ENCODE data around the gene GLYR1.
"Not testable (repeated sequence)": the region's sequence is repeated elsewhere in the genome, so short reads cannot be mapped to it uniquely, and the experiment has no call there.

The GLYR1 gene

DNA sequence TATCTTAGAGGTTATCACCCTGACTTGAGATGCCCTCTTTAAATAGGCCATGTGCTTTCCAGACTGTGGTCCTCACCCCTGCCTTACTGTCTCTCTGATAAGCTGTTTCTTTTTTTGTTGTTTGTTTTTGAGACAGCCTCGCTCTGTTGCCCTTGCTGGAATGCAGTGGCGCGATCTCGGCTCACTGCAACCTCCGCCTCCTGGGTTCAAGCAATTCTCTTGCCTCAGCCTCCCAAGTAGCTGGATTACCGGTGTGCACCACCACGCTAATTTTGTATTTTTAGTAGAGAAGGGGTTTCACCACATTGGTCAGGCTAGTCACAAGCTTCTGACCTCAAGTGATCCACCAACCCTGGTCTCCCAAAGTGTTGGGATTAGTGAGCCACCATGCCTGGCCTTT lies 58.2 kb downstream of the GLYR1 start:
- no peaks in the 10 kb centered on the region for H3K9me3 ChIP-seq (ENCODE audit: control insufficient read depth, low read length)
- H3K27ac ChIP-seq (ENCODE audit: insufficient read depth, low read depth, low read length, poor library complexity, severe bottlenecking), result no peak overlapping the region
- no peaks in the 10 kb centered on the region for H3K27me3 ChIP-seq (ENCODE audit: control insufficient read depth, insufficient read depth, low read length, poor library complexity, severe bottlenecking)
- WGBS, 2 experiments, result 94% methylated on average over 7 of the region's 7 CpGs
- H3K36me3 ChIP-seq (ENCODE audit: control insufficient read depth, insufficient read depth, low read length), result no peaks in the 10 kb centered on the region
- H3K4me3 ChIP-seq (ENCODE audit: insufficient read depth, low read depth, low read length), result no peak overlapping the region
- H3K4me1 ChIP-seq (ENCODE audit: control insufficient read depth, insufficient read depth, low read length), result peaks cover 6% of the 10 kb centered on the region

DNA sequence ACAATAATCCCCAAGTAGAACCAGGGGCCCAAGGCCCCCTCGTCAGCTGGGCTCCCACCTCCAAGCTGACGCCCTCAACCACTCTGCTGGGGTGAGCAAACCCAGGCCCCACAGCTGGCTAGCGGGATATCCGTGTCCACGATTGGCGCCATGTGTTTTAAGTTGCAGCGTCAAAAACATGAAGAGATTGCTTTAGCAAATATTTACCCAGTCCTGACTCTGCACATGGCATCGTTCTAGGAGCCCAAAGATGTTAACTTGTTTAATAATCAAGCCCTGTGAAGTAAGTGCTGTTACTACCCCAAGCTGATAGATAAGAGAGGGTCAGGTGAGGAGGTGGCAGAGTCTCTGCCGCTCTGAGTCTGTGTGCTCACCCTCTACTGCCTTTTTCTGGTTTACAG lies 58.6 kb downstream of the GLYR1 start:
- Histone ChIP-seq H3K27ac (ENCODE audit: insufficient read depth, low read depth, low read length, poor library complexity, severe bottlenecking) (no peak overlapping the region), H3K9me3 (ENCODE audit: control insufficient read depth, low read length) (no peaks in the 10 kb centered on the region), H3K4me3 (ENCODE audit: insufficient read depth, low read depth, low read length) (no peak overlapping the region), H3K4me1 (ENCODE audit: control insufficient read depth, insufficient read depth, low read length) (peaks cover 6% of the 10 kb centered on the region), H3K36me3 (ENCODE audit: control insufficient read depth, insufficient read depth, low read length) (no peaks in the 10 kb centered on the region), H3K27me3 (ENCODE audit: control insufficient read depth, insufficient read depth, low read length, poor library complexity, severe bottlenecking) (no peaks in the 10 kb centered on the region)
- WGBS, 2 experiments, result 89 to 92% methylated on average over 9 of the region's 9 CpGs

DNA sequence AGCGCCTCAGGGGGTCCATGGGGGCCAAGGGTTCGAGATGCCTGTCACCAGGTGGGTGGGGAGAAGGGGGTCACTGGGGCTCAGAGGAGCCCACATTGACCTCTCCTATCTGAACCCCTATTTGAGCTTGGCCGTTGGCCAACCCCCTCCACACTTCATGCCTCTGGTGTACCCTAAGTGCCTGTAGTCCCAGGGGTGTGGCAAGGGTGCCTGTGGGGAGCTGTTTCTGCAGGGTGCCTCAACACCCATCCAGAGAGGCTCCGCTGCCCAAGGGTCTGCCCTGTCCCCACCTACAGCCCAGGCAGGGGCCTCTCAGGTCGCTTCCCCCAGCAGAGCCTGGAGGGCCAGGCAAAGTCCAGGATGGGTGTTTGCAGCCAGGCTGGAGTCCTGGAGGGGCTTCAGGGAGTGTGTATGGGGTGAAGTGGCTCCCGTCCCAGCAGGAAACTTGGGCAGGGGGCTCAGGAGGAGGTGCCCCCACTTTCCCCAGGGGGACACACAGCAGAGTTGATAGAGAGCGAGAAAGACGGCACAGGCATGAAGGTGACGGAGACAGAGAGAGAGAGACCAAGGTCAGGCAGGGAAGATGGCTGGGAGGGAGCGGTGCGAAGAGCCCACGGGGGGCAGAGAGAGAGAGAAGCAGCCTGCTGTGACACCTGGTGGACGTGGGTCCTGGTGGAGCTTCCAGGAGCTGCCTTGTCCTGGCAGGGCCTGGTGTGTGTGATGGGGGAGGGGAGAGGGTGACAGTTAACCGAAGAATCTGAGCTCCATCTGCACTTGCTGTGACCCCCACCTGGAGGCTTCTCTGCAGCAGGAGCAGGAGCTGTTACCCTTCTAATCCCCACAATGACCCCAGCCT lies 59.2 kb downstream of the GLYR1 start, which contains the start of gene SEPTIN12:
SEPTIN12 (minus strand) TSS at position 719 of the 856 bp plus-strand sequence; CDS start at position 19, 700 bp downstream.
- Histone ChIP-seq H3K27ac (ENCODE audit: insufficient read depth, low read depth, low read length, poor library complexity, severe bottlenecking) (no peak within 1 kb of the TSS), H3K9me3 (ENCODE audit: control insufficient read depth, low read length) (no peaks in the 10 kb centered on the region), H3K4me1 (ENCODE audit: control insufficient read depth, insufficient read depth, low read length) (peaks cover 6% of the 10 kb centered on the region), H3K36me3 (ENCODE audit: control insufficient read depth, insufficient read depth, low read length) (no peaks in the 10 kb centered on the region), H3K4me3 (ENCODE audit: insufficient read depth, low read depth, low read length) (no peak within 1 kb of the TSS), H3K27me3 (ENCODE audit: control insufficient read depth, insufficient read depth, low read length, poor library complexity, severe bottlenecking) (no peaks in the 10 kb centered on the region)
- 81% methylated on average over 14 of the region's 14 CpGs for WGBS, 2 experiments

DNA sequence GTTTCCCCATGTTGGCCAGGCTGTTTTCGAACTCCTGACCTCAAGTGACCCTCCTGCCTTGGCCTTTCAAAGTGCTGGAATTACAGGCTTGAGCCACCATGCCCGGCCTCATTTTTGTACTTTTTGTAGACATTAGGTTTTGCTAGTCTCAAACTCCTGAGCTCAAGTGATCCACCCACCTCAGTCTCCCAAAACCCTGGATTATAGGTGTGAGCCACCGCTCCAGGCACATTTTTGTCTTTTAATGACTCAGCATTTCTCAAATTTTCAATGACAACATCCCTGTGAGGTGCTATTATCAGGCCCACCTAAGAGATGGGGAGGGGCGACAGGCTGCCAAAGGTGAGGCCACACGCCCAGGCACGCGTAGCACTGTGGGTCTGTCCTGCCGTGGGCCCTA lies 60.0 kb downstream of the GLYR1 start:
- Histone ChIP-seq H3K27me3 (ENCODE audit: control insufficient read depth, insufficient read depth, low read length, poor library complexity, severe bottlenecking) (no peaks in the 10 kb centered on the region), H3K9me3 (ENCODE audit: control insufficient read depth, low read length) (no peaks in the 10 kb centered on the region), H3K4me3 (ENCODE audit: insufficient read depth, low read depth, low read length) (no peak overlapping the region), H3K4me1 (ENCODE audit: control insufficient read depth, insufficient read depth, low read length) (peaks cover 6% of the 10 kb centered on the region), H3K36me3 (ENCODE audit: control insufficient read depth, insufficient read depth, low read length) (no peaks in the 10 kb centered on the region), H3K27ac (ENCODE audit: insufficient read depth, low read depth, low read length, poor library complexity, severe bottlenecking) (no peak overlapping the region)
- 93 to 95% methylated on average over 8 of the region's 8 CpGs for WGBS, 2 experiments

DNA sequence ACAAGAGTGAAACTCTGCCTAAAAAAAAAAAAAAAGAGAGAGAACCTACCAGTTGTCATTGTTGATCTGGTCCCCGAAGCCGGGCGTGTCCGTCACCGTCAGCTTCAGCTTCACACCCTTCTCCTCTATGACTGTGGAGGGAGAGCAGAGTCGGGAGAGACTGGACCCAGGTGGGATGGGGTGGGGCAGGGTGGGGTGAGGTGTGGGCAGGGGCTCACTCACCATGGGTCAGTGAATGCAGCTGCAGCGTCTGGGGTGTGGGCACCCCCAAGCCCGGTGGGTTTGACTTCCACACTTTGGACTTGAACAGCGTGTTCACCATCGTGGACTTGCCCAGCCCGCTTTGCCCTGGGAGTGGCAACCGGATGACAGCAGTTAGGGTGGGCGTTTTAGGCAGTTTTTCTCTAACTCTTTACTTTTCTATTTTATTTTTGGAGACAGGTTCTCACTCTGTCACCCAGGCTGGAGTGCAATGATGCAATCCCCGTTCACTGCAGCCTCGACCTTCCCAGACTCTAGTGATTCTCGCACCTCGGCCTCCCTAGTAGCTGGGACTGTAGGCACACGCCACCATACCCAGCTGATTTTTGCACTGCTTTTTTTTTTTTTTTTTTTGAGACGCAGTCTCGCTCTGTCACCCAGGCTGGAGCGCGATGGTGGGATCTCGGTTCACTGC lies 61.2 kb downstream of the GLYR1 start:
- Histone ChIP-seq H3K4me1 (ENCODE audit: control insufficient read depth, insufficient read depth, low read length) (peaks cover 6% of the 10 kb centered on the region), H3K27ac (ENCODE audit: insufficient read depth, low read depth, low read length, poor library complexity, severe bottlenecking) (no peak overlapping the region), H3K27me3 (ENCODE audit: control insufficient read depth, insufficient read depth, low read length, poor library complexity, severe bottlenecking) (no peaks in the 10 kb centered on the region), H3K9me3 (ENCODE audit: control insufficient read depth, low read length) (no peaks in the 10 kb centered on the region), H3K4me3 (ENCODE audit: insufficient read depth, low read depth, low read length) (no peak overlapping the region), H3K36me3 (ENCODE audit: control insufficient read depth, insufficient read depth, low read length) (no peaks in the 10 kb centered on the region)
- 93 to 96% methylated on average over 23 of the region's 23 CpGs for WGBS, 2 experiments

DNA sequence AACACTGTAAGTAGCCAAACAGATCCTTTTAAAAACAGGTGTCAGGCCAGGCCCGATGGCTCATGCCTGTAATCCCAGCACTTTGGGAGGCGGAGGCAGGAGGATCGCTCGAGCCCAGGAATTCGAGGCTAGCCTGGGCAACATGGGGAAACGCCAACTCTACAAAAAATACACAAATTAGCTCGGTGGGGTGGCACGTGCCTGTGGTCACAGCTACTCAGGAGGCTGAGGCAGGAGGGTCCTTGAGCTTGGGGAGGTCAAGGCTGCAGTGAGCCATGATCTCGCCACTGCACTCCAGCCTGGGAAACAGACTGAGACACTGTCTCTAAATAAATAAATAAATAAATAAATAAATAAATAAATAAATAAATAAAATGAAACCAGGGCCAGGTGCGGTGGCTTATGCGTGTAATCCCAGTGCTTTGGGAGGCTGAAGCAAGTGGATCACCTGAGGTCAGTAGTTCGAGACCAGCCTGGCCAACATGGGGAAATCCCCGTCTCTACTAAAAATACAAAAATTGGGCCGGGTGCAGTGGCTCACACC lies 62.6 kb downstream of the GLYR1 start:
- not testable (repeated sequence) for H3K4me1 ChIP-seq (ENCODE audit: control insufficient read depth, insufficient read depth, low read length); H3K4me3 ChIP-seq (ENCODE audit: insufficient read depth, low read depth, low read length)

DNA sequence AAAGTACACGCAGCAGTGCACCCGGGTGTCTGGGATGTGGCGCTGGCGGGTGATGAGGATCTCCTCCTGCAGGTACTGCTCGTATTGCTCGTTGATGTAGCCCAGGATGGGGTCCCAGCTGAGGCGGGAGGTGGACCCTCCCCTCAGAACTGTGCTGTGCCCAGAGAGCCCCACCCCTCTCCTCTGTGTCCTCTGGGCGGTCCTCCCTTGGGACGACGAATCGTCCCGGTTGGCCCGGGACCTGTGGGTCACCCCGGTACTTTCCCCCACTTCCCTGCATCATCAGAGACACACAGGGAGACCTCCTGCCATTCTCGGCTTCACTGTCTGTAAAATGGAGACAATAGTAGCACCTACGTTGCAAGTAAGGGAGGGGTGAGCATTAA lies 63.1 kb downstream of the GLYR1 start:
- Histone ChIP-seq H3K36me3 (ENCODE audit: control insufficient read depth, insufficient read depth, low read length) (no peaks in the 10 kb centered on the region), H3K4me1 (ENCODE audit: control insufficient read depth, insufficient read depth, low read length) (peaks cover 6% of the 10 kb centered on the region), H3K27ac (ENCODE audit: insufficient read depth, low read depth, low read length, poor library complexity, severe bottlenecking) (no peak overlapping the region), H3K9me3 (ENCODE audit: control insufficient read depth, low read length) (no peaks in the 10 kb centered on the region), H3K4me3 (ENCODE audit: insufficient read depth, low read depth, low read length) (no peak overlapping the region), H3K27me3 (ENCODE audit: control insufficient read depth, insufficient read depth, low read length, poor library complexity, severe bottlenecking) (no peaks in the 10 kb centered on the region)
- 77 to 78% methylated on average over 16 of the region's 16 CpGs for WGBS, 2 experiments

More for the DNA sequence above, 62.6 kb downstream of the GLYR1 start:
- H3K9me3 ChIP-seq (ENCODE audit: control insufficient read depth, low read length); H3K36me3 ChIP-seq (ENCODE audit: control insufficient read depth, insufficient read depth, low read length); H3K27me3 ChIP-seq (ENCODE audit: control insufficient read depth, insufficient read depth, low read length, poor library complexity, severe bottlenecking); H3K27ac ChIP-seq (ENCODE audit: insufficient read depth, low read depth, low read length, poor library complexity, severe bottlenecking): not testable (repeated sequence)
- WGBS, 2 experiments, result 91 to 95% methylated on average over 14 of the region's 14 CpGs

DNA sequence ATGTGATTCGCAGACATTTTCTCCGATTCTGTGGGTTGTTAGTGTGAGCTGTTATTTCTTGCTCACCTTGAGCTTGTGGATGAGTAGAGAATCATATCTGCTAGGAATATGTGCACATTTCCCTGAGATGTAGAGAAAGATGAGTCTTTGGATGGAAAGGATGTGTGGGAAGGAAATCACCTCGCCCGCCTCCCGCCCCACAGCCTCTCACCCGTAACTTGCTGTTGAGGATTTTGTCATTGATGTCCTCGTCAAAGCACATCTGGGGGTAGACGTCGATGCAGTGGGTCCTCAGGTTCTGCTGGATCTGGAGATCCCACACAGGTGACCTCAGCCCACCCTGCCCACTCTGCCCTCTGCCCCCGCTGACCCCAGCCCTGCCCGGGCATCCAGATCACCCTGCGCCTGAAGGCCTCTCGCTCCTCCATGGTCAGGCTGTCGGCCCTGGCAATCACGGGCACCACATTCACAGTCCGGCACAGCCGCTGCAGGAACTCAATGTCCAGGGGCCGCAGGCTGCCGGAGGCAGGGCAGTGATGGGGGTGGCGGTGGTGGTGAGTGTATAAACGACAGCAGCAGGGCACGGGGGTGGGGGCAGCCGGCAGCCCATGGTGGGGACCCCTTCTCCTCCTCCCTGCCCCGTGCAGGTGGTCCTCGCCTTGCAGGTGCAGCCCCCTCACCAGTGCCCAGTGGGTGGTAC lies 63.7 kb downstream of the GLYR1 start:
- Histone ChIP-seq H3K27me3 (ENCODE audit: control insufficient read depth, insufficient read depth, low read length, poor library complexity, severe bottlenecking) (no peaks in the 10 kb centered on the region), H3K4me3 (ENCODE audit: insufficient read depth, low read depth, low read length) (no peak overlapping the region), H3K9me3 (ENCODE audit: control insufficient read depth, low read length) (no peaks in the 10 kb centered on the region), H3K36me3 (ENCODE audit: control insufficient read depth, insufficient read depth, low read length) (no peaks in the 10 kb centered on the region), H3K27ac (ENCODE audit: insufficient read depth, low read depth, low read length, poor library complexity, severe bottlenecking) (no peak overlapping the region), H3K4me1 (ENCODE audit: control insufficient read depth, insufficient read depth, low read length) (peaks cover 6% of the 10 kb centered on the region)
- 93 to 94% methylated on average over 25 of the region's 25 CpGs for WGBS, 2 experiments

DNA sequence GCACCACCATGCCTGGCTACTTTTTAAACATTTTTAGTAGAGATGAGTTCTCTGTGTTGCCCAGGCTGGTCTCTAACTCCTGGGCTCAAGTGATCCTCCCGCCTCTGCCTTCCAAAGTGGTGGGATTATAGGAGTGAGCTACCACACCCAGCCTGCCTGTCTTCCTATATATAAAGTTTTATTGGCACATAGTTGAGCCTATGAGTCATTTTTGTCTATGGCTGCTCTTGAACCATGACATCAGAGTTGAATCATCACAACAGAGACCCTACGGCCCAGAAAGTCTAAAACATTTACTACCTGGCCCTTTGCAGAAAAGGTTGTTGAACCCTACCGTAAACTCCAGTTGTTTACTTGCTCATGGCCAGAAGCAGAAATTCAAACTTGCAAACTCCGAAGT lies 66.9 kb downstream of the GLYR1 start:
- 84 to 94% methylated on average over 4 of the region's 4 CpGs for WGBS, 2 experiments
- Histone ChIP-seq H3K4me1 (ENCODE audit: control insufficient read depth, insufficient read depth, low read length) (no peaks in the 10 kb centered on the region), H3K4me3 (ENCODE audit: insufficient read depth, low read depth, low read length) (no peak overlapping the region), H3K27ac (ENCODE audit: insufficient read depth, low read depth, low read length, poor library complexity, severe bottlenecking) (no peak overlapping the region), H3K36me3 (ENCODE audit: control insufficient read depth, insufficient read depth, low read length) (no peaks in the 10 kb centered on the region), H3K27me3 (ENCODE audit: control insufficient read depth, insufficient read depth, low read length, poor library complexity, severe bottlenecking) (no peaks in the 10 kb centered on the region), H3K9me3 (ENCODE audit: control insufficient read depth, low read length) (no peaks in the 10 kb centered on the region)

DNA sequence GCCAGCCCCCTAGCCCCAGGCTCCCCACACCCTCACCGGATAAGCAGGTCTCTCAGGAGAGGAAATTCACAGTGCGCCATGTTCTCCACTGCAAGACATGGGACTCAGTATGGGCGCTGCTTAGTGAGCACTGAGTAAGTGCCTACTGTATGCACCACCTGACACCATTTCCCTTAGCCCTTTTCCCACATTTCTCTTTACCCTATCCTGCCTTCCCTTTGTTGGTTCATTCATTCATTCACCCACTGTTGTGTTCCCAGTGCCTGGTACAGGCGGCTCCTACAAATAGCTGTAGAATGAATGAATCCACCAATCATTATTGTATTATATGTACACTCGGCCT lies 69.1 kb downstream of the GLYR1 start:
- Histone ChIP-seq H3K27ac (ENCODE audit: insufficient read depth, low read depth, low read length, poor library complexity, severe bottlenecking) (no peak overlapping the region), H3K36me3 (ENCODE audit: control insufficient read depth, insufficient read depth, low read length) (no peaks in the 10 kb centered on the region), H3K9me3 (ENCODE audit: control insufficient read depth, low read length) (no peaks in the 10 kb centered on the region), H3K4me1 (ENCODE audit: control insufficient read depth, insufficient read depth, low read length) (no peaks in the 10 kb centered on the region), H3K27me3 (ENCODE audit: control insufficient read depth, insufficient read depth, low read length, poor library complexity, severe bottlenecking) (no peaks in the 10 kb centered on the region), H3K4me3 (ENCODE audit: insufficient read depth, low read depth, low read length) (no peak overlapping the region)
- WGBS, 2 experiments, result 81 to 89% methylated on average over 5 of the region's 5 CpGs

All from ectodermal cell (in vitro differentiated cells).